ENCODE measurements around the gene PCSK6.

DNA sequence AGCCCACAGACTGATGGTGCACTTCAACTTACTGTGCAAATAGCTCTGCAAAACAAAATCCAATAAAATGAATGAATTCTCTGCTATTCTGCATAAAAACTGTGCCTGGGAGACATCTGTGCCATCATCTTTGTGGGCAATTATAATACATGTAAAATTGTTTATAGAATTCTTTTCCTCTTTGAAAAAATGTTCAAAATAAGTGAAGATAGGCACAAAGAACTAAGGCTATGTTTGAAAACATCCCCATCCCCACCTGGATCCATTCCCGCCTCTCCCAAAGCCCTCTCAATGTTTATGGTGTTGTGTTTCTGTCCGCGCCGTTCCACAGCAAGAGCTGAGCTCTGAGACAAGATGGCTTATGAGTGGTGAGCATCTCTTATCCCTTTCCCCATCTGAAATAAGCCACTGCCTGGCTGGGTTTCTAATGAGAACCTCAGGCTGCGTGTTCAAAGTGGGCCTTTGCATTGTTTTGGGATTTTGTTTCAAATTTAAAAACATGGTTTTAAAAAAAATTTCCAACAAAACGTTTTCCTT lies 172.1 kb downstream of the PCSK6 start:
- TF ChIP-seq, protein P1, sequence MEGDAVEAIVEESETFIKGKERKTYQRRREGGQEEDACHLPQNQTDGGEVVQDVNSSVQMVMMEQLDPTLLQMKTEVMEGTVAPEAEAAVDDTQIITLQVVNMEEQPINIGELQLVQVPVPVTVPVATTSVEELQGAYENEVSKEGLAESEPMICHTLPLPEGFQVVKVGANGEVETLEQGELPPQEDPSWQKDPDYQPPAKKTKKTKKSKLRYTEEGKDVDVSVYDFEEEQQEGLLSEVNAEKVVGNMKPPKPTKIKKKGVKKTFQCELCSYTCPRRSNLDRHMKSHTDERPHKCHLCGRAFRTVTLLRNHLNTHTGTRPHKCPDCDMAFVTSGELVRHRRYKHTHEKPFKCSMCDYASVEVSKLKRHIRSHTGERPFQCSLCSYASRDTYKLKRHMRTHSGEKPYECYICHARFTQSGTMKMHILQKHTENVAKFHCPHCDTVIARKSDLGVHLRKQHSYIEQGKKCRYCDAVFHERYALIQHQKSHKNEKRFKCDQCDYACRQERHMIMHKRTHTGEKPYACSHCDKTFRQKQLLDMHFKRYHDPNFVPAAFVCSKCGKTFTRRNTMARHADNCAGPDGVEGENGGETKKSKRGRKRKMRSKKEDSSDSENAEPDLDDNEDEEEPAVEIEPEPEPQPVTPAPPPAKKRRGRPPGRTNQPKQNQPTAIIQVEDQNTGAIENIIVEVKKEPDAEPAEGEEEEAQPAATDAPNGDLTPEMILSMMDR (IDR thresholded peaks at IDR 0.05): no peak
- no peak for TF ChIP-seq POLR2AphosphoS5 (IDR thresholded peaks at IDR 0.05; ENCODE audit: low read depth, low read length)

Measured in Panc1 (cell line).